Measurements from ENCODE around the gene RSRC2.

DNA sequence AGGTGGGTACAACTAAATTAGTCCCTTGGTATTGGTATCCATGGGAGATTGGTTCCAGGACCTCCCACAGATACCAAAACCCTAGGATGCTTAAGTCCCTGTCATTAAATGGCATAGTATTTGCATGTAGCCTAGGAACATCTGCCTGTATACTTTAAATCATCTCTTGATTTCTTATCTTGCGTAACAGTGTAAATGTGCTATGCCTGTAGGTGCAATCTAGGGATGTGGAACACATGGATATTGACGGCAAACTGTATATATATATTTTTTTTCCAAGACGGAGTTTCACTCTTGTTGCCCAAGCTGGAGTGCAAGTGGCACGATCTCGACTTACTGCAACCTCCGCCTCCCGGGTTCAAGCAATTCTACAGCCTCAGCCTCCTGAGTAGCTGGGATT is 1.8 kb upstream of the RSRC2 start:
- no peak for TF ChIP-seq ZNF384 (IDR thresholded peaks at IDR 0.05)
- no peak for TF ChIP-seq CTBP1 (IDR thresholded peaks at IDR 0.05; ENCODE audit: borderline replicate concordance)

Data from HEK293T (cell line).